ENCODE results near the gene C15orf62. TPM values are rescaled to one million over a fixed set of nuclear protein-coding genes. Genes with fewer than 3 reads are reported as not detected.

C15orf62 gene
- not detected in 2 replicates for total RNA-seq (2014; rRNA removed)
- 0.46 TPM for polyA plus RNA-seq (2012)

DNA sequence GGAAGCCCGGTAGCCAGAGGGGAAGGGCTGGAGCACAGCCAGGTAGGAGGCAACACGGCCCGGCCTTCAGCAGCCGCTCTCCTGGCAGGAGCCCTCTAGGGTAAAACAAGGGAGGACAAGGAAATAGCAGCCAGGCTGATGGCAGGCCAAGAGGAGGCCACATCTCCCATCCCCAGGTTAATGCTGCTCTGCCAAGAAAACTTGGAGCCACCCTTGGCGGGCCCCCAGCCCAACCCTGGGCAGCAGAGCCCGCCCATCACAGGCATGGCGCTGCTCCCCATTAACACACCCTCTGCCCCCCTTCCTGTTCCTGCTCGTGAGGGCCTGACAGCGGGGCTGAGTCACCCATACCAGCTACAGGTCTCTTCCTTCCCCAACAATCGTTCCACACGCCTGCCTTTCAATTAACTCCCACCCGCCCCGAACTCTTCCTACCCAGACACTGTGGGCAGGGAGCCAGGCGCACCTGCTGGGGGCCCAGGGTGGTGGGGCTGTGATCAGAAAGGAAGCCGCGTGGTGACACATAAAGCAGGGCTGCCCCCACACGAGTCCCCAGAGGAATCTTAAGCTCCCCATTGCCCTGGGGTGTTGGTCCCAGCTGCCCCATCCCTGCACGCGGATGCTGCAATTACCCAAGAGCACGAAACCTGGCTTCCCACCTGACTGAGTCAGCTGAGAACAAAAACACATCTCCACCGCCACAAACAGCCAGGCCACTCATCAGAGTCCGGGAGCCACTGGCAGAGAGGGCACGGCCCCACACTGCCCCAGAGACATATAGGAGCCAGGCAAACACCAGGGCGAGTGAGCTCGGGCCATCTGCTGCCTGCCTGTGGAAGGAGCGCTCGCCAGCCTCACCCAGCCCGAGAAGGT lies at the start of gene C15orf62:
TSS of gene C15orf62 (plus strand) at position 707 of the 873 bp plus-strand sequence. CDS start 516 bp downstream, outside the sequence.
- DNase-seq (ENCODE audit: low read depth), result no peak

DNA sequence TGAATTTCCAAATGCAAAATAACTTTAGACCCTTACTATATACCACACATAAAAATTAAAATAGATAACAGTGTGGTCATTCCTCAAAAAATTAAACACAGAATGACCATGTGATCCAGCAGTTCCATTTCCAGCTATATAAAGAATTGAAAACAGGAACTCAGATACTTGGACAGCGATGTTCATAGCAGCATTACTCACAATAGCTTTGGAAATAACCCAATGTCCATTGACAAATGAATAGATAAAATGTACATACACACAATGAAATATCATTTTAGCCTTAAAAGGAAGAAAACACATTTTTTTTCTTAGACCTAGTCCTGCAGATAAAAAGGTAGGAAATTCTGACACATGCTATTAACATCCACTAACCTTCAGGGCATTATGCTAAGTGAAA lies 48.1 kb upstream of the C15orf62 start:
- DNase-seq (ENCODE audit: low read depth), result no peak

DNA sequence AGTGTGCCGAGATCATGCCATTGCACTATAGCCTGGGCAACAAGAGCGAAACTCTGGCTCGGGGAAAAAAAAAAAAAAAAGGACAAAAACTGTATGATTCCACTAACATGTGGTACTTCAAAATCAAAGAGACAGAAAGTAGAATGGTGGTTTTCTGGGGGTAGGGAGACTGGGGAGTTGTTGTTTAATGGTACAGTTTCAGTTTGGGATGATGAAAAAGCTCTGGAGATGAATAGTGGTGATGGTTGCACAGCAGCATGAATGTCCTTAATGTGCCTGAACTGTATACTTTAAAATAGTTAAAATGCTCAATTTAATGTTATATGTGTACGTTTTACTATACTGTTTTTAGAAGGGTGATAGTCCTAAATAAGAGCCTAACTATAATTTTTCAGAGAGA lies 47.4 kb upstream of the C15orf62 start:
- no peak for DNase-seq (ENCODE audit: low read depth)

GRCh38 chr15:40722934-40723333 lies 46.8 kb upstream of the C15orf62 start:
- no peak for DNase-seq (ENCODE audit: low read depth)

DNA sequence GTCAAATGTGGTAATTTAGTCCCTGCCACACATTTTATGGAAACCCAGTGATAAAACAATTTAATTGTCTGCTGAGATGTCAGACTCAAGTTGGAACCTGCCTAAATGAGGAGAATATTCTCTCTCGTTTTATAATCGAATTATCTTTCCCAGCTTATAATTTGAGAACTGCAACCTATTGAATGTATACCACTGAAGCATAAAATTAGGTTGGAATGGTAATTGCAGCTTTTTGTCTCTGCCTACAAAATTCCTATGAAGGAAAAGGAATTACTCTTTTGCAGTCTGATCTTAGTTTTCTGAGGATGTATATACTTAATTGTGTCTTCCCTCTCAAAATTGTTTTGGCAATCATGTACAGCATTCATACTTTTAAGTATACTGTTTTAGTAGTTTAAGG lies 45.9 kb upstream of the C15orf62 start:
- DNase-seq (ENCODE audit: low read depth), result no peak

DNA sequence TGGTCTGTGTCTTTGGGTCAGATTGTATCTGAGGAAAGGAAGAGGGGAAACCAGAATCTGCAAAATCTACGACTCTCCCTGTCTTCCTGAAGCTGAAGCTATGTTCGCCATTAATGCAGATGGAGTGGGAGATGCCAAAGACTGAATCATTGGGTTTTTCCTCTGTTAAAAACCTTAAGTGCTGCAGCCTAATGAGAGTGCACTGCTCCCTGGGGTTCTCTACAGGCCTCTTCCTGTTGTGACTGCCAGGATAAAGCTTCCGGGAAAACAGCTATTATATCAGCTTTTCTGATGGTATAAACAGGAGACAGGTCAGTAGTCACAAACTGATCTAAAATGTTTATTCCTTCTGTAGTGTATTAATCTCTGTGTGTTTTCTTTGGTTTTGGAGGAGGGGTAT lies 38.7 kb upstream of the C15orf62 start:
- no peak for DNase-seq (ENCODE audit: low read depth)

DNA sequence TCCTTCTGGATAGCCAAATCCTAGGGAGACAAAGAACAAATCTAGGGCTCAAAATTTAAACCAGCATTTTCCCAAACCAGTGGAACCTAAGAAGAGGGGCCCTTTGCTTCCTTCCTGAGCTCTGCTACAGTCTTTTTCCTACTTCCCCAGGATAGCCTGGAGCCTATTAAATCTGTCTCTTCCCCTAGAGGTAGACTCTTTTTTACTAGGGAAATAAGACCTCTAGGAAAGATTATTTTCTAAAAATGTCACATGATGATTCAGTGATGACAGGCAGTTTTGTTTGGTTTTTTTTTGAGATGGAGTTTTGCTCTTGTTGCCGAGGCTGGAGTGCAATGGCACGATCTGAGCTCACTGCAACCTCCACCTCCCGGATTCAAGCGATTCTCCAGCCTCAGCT lies 33.2 kb upstream of the C15orf62 start:
- DNase-seq (ENCODE audit: low read depth), result no peak

DNA sequence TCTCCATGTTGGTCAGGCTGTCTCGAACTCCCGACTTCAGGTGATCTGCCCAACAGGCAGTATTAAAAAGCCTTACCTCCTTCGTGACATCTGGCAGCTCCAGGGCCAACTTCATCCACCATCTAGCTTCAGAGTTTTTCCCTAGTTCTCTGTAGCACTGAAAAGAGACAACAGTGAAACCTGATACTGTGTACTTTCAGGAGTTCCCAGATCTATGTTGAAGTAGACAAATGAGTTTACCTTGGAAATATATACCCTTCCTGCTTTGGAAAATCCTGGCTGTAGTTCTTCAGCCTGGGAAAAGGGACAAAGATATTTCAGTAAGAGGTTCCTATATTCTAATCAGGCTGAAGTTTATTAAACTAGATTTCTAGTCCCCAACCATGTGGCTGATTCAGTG lies 32.7 kb upstream of the C15orf62 start:
- DNase-seq (ENCODE audit: low read depth), result no peak

GRCh38 chr15:40739047-40739446 lies 30.7 kb upstream of the C15orf62 start:
- peak; percentile 19 for DNase-seq (ENCODE audit: low read depth)

GRCh38 chr15:40739854-40740253 lies 29.9 kb upstream of the C15orf62 start:
- no peak for DNase-seq (ENCODE audit: low read depth)

GRCh38 chr15:40743485-40743901 lies 26.3 kb upstream of the C15orf62 start:
- no peak for DNase-seq (ENCODE audit: low read depth)

GRCh38 chr15:40743921-40744814 lies 25.6 kb upstream of the C15orf62 start:
- peak; percentile 88 for DNase-seq (ENCODE audit: low read depth)

GRCh38 chr15:40744815-40745152 lies 25.0 kb upstream of the C15orf62 start:
- peak; percentile 55 for DNase-seq (ENCODE audit: low read depth)

DNA sequence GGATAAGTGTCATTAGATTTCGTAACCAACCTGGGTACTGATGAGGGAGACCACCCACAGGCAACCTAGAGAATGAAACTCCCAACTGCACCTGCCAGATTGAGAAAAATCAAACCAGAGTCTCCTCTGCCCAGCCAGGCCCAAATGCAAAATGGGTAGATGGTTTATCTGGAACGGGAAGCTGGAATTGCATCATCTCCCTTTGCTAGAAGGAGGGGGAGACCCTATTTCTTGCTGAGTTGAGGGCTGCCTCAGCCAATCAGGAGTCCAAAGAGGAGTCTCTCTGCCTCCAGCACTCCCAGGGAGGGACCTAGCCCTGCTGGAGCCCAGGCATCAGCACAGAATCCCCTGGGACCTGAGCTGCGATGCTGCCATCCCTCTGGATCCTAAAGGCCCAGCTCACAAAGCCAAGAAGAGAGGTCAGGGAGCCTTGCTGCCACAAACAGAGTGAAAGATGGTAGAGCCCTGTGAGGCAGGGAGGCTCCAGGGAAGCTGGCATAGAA lies 22.8 kb upstream of the C15orf62 start:
- DNase-seq (ENCODE audit: low read depth), result no peak

- DNase-seq (ENCODE audit: low read depth), result no peak
Observed at GRCh38 chr15:40747685-40748631, 21.8 kb upstream of the C15orf62 start.

- DNase-seq (ENCODE audit: low read depth), result no peak
Observed at GRCh38 chr15:40749151-40749630, 20.6 kb upstream of the C15orf62 start.

- no peak for DNase-seq (ENCODE audit: low read depth)
Observed at GRCh38 chr15:40750885-40751284, 18.9 kb upstream of the C15orf62 start.

DNA sequence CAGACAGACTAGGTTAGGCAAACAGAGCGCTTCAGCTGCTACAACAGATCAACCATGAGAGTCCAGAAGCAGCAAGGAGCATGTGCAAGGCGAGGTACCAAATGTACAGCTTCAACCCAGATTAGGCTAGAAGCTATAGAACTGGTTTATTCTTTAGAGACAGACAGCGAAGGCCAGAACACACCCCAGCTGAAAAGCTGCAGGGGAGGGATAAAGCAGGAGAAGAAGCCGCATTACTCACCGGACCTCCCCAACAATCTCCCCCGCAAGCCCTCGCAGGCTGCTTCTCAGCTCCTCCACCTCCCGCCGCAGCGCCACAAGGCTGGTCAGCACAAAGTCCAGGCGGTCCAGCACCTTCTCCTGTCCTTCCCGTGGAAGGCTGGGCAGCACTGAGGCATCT lies 18.0 kb upstream of the C15orf62 start:
- no peak for DNase-seq (ENCODE audit: low read depth)

DNA sequence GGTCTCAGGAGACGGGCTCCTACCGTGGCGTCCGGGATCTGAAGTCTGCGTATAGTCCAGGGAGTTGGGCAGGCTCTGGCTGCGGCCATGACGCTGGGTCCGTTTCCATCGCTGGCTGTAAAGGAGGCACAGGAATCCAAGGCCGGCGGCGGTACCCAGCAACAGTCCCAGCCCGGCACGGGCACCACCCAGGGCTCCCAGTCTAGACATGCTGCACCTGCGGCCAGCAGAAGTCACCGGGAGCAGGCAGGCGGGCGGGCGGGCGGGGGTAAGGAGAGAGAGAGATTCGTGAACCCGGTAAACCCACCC lies 15.3 kb upstream of the C15orf62 start:
- DNase-seq (ENCODE audit: low read depth), result no peak

- DNase-seq (ENCODE audit: low read depth), result peak; percentile 89
Observed at GRCh38 chr15:40754883-40755811, 14.6 kb upstream of the C15orf62 start, which contains the start of gene RMDN3. RMDN3 (minus strand) TSS chr15:40755254; CDS start chr15:40754783, 471 bp downstream.
